GM12878 (cell line): Measurements from ENCODE around the gene COPS7A. TPM values are rescaled to one million over a fixed set of nuclear protein-coding genes. Genes with fewer than 3 reads are reported as not detected.

Experiments used
- ATAC-seq: fragments of 200-7000 bp; cut with Tn5 transposase; 3 replicates; pipeline ENCODE4 v1.9.1; 2020; ENCODE audit warnings: mild to moderate bottlenecking, moderate library complexity
- BruUV-seq: library from RNA; stranded (reverse); fragments of 400-500 nt; replicated peaks from 2 replicates; lab custom pipeline; 2021; lab: Mats Ljungman, UMichigan
- CTCF ChIA-PET: fragments of 300-600 bp; sonication (Branson Sonifier 250); formaldehyde crosslinking; extraction: SDS; loops from one replicate; lab custom pipeline; 2021; ENCODE audit warnings: inconsistent platforms; lab: Yijun Ruan, JAX
- POLR2A ChIA-PET: fragments of 350-600 bp; formaldehyde crosslinking; extraction: SDS; loops from one replicate; lab custom pipeline; 2021; ENCODE audit warnings: inconsistent platforms; lab: Charles Lee
- RAD21 ChIA-PET: fragments of 300-600 bp; sonication (Branson Sonifier 250); formaldehyde crosslinking; loops from one replicate; lab custom pipeline; 2023; ENCODE audit warnings: antibody characterized with exemption; ENCODE audit not compliant: unreplicated experiment; lab: Charles Lee
- SMC1A ChIA-PET: fragments of 300-600 bp; sonication (Branson Sonifier 250); formaldehyde crosslinking; loops from one replicate; lab custom pipeline; 2023; ENCODE audit not compliant: unreplicated experiment, uncharacterized antibody; lab: Charles Lee
- DNase-seq: peaks from one replicate; pipeline ENCODE4 v3.0.0-alpha.2; 2011; ENCODE audit warnings: low read depth, low spot score
- FAIRE-seq: peaks from 3 replicates; lab custom pipeline; 2011; peaks lifted over from hg19 to GRCh38; lab: Jason Lieb, UNC
- H2AFZ ChIP-seq: 2 replicates; pipeline ENCODE4 v1.6.0; 2011; ENCODE audit warnings: low read depth, low read length, control low read depth; ENCODE audit not compliant: control insufficient read depth
- H3K27ac ChIP-seq: 2 replicates; pipeline ENCODE4 v1.5.1; 2011; ENCODE audit warnings: control low read depth; ENCODE audit not compliant: control insufficient read depth, insufficient read depth
- H3K27me3 ChIP-seq, 2 experiments: replicated peaks in 1 of 2; 2 replicates each; pipeline versions ENCODE4 v1.6.0 to v1.6.1; 2011; ENCODE audit warnings: low read length in 1 of 2; ENCODE audit not compliant: control insufficient read depth in 2 of 2, insufficient read depth in 2 of 2
- H3K36me3 ChIP-seq, 2 experiments: 2 replicates each; pipeline ENCODE4 v1.5.1; 2011; ENCODE audit warnings: low read length in 1 of 2; ENCODE audit not compliant: control insufficient read depth in 2 of 2, insufficient read depth in 2 of 2
- H3K4me1 ChIP-seq: 2 replicates; pipeline ENCODE4 v1.6.1; 2011; ENCODE audit warnings: mild to moderate bottlenecking, low read length, moderate library complexity, mixed read lengths; ENCODE audit not compliant: control insufficient read depth, insufficient read depth
- H3K4me2 ChIP-seq: 2 replicates; pipeline ENCODE4 v1.6.0; 2011; ENCODE audit warnings: control low read depth; ENCODE audit not compliant: control insufficient read depth, insufficient read depth
- H3K4me3 ChIP-seq: fragments of 200-600 bp; sonication (generic); 2 replicates; pipeline ENCODE4 v1.5.1; 2016
- H3K79me2 ChIP-seq: 2 replicates; pipeline ENCODE4 v1.6.0; 2011; ENCODE audit warnings: low read length; ENCODE audit not compliant: control insufficient read depth, insufficient read depth
- H3K9ac ChIP-seq: 2 replicates; pipeline ENCODE4 v1.8.0; 2011; ENCODE audit warnings: low read length, control low read depth, mixed read lengths; ENCODE audit not compliant: control insufficient read depth, insufficient read depth
- H3K9me3 ChIP-seq: replicated peaks from 3 replicates; pipeline ENCODE4 v1.5.1; 2011; ENCODE audit warnings: mild to moderate bottlenecking, low read length; ENCODE audit not compliant: control insufficient read depth, insufficient read depth
- H4K20me1 ChIP-seq: 2 replicates; pipeline ENCODE4 v1.6.0; 2011; ENCODE audit not compliant: control insufficient read depth, insufficient read depth
- CUX1 ChIP-seq: IDR thresholded peaks from 2 replicates; pipeline ENCODE4 v1.6.1; 2012; ENCODE audit warnings: improper control_type of control experiment, low read depth, low read length; ENCODE audit not compliant: insufficient replicate concordance
- DPF2 ChIP-seq: fragments of 450-650 bp; IDR thresholded peaks from 2 replicates; pipeline ENCODE4 v1.6.1; 2017; ENCODE audit warnings: mild to moderate bottlenecking
- EED ChIP-seq: sonication (generic); IDR thresholded peaks from 2 replicates; pipeline ENCODE4 v1.6.1; 2016; ENCODE audit warnings: antibody characterized with exemption, low read depth
- NR2F1 ChIP-seq: fragments of 450-650 bp; conservative IDR thresholded peaks from 2 replicates; pipeline ENCODE4 v1.6.1; 2017; ENCODE audit warnings: mild to moderate bottlenecking
- PKNOX1 ChIP-seq: fragments of 450-650 bp; IDR thresholded peaks from 2 replicates; pipeline ENCODE4 v1.6.1; 2016; ENCODE audit warnings: mild to moderate bottlenecking
- PML ChIP-seq: IDR thresholded peaks from 2 replicates; pipeline ENCODE4 v1.6.1; 2012; ENCODE audit warnings: low read length, inconsistent platforms
- SUZ12 ChIP-seq: fragments of 200-600 bp; sonication (generic); IDR thresholded peaks from one replicate; pipeline ENCODE4 v1.6.1; 2018; ENCODE audit warnings: antibody characterized with exemption, mild to moderate bottlenecking; ENCODE audit not compliant: unreplicated experiment
- ZBTB33 ChIP-seq: fragments of 450-650 bp; IDR thresholded peaks from 2 replicates; pipeline ENCODE4 v1.6.1; 2017; ENCODE audit warnings: mild to moderate bottlenecking
- ZZZ3 ChIP-seq: IDR thresholded peaks from 2 replicates; pipeline ENCODE4 v1.6.1; 2011; ENCODE audit warnings: low read depth; ENCODE audit not compliant: control insufficient read depth, insufficient read length
- WGBS: methylation state at CpG from one replicate; pipeline ENCODE4 v1.1.6; 2016; ENCODE audit warnings: low lambda C conversion rate; ENCODE audit not compliant: insufficient replicate concordance, insufficient coverage; ENCODE audit errors: missing lambda C conversion rate; 5-methylcytosine and 5-hydroxymethylcytosine counted together
- in situ Hi-C: fragments of 300-500 bp; cut with MboI; formaldehyde crosslinking; loops from 9 replicates; pipeline ENCODE4 v1.14.3; 2018; ENCODE audit warnings: mixed read lengths
- intact Hi-C: fragments of 100-400 bp; cut with micrococcal nuclease; formaldehyde crosslinking; loops from one replicate; pipeline ENCODE4 v1.14.2; 2022; ENCODE audit not compliant: unreplicated experiment
- polyA plus RNA-seq, 11 experiments: library from polyadenylated mRNA; depleted of rRNA in 4 of 11; unstranded in 6 of 11; stranded (reverse) in 5 of 11; fragments of >200 nt; fragmentation: Nextera tagmentation in 4 of 11; fragmentation: Illumina TruSeq in 1 of 11; extraction: Ambion mirVana in 4 of 11; extraction: Trizol in 1 of 11; gene quantifications; 1 replicate in 1 of 11; 2 replicates in 10 of 11; pipeline versions ENCODE4 v1.2.1 to v1.2.3, GENCODE V29; 2011 to 2016; ENCODE audit warnings: inconsistent platforms in 2 of 11, missing spikeins in 2 of 11, low read depth in 1 of 11
- total RNA-seq, 4 experiments: library from RNA; depleted of rRNA in 3 of 4; stranded (reverse); fragments of >200 nt in 3 of 4; fragmentation: Illumina TruSeq in 1 of 4; extraction: Trizol in 1 of 4; gene quantifications; 2 replicates each; pipeline versions ENCODE4 v1.2.1 to v1.2.3, GENCODE V29; 2013 to 2021

Gene COPS7A
- total and polyA plus RNA-seq, 10 of the 15 experiments (the other 5 are each of a cell fraction or from before 2014, with no cell fraction given), result 25.7 to 74.0 (median 51.9) TPM

GRCh38 chr12:6779708-6780432, 56.0 kb downstream of the COPS7A start:
- WGBS, result 36% methylated on average over 6 of the region's 6 CpGs
- RAD21 ChIA-PET, result interaction anchor here (0.7 to 5.4 kb wide), 6 partner anchors 16 to 90 kb away, joined by 3 to 42 read pairs (median 3); partner anchors contain the start of genes CDCA3 and MLF2
- H3K4me1 ChIP-seq, result peaks cover 24% of the 10 kb centered on the region

More at GRCh38 chr12:6779708-6780432, 56.0 kb downstream of the COPS7A start:
- no peak overlapping the region for H3K9ac ChIP-seq
- intact Hi-C loops (loop anchor here (1.0 to 5.0 kb wide), 5 partner anchors 27 to 228 kb away; partner anchors contain the start of genes MLF2 and ZNF384), in situ Hi-C loops (no loop called here)
- H3K79me2 ChIP-seq, result no peaks in the 10 kb centered on the region
- no peaks in the 10 kb centered on the region for H4K20me1 ChIP-seq
- DNase-seq, result no peak
- H3K4me2 ChIP-seq, result no peak overlapping the region
- ChIA-PET CTCF (interaction anchor here (0.7 to 12.7 kb wide), 12 partner anchors 8 to 217 kb away, joined by 3 to 221 read pairs (median 4); partner anchors contain the start of genes LAG3 and MLF2), POLR2A (interaction anchor here (0.5 to 1.8 kb wide), 14 partner anchors 12 to 277 kb away, joined by 3 to 11 read pairs (median 3); partner anchors contain the start of genes CDCA3, MLF2 and PTMS), SMC1A (interaction anchor here (0.7 to 6.6 kb wide), 13 partner anchors 9 to 216 kb away, joined by 3 to 84 read pairs (median 6); partner anchors contain the start of genes CD4 and MLF2)
- ATAC-seq, result no peak
- no peaks in the 10 kb centered on the region for H3K9me3 ChIP-seq
- TF ChIP-seq ZZZ3 (no peak), PKNOX1 (no peak), NR2F1 (no peak), ZBTB33 (no peak), PML (no peak), DPF2 (no peak), EED (no peak), SUZ12 (no peak), CUX1 (no peak)
- no TSS peak for BruUV-seq
- H3K4me3 ChIP-seq, result no peak overlapping the region
- H3K36me3 ChIP-seq, result no peaks in the 10 kb centered on the region
- H3K27ac ChIP-seq, result no peak overlapping the region
- no peaks in the 10 kb centered on the region for H3K27me3 ChIP-seq
- H2AFZ ChIP-seq, result no peak overlapping the region
- no peak for FAIRE-seq
